Sigmoid colon (tissue), 7 donors: ENCODE measurements around the gene FAR1. TPM values are rescaled to one million over a fixed set of nuclear protein-coding genes. Genes with fewer than 3 reads are reported as not detected.
"Not testable (repeated sequence)": the region's sequence is repeated elsewhere in the genome, so short reads cannot be mapped to it uniquely, and the experiment has no call there.

Experiments used
- DNase-seq: peaks from one replicate; pipeline ENCODE4 v3.0.0-alpha.2; 2019
- H3K27ac ChIP-seq, 4 donors: fragments of 200-600 bp; sonication (generic); one replicate each; pipeline ENCODE4 v1.5.1; 2016 to 2019; ENCODE audit warnings: mild to moderate bottlenecking in 1 of 4
- H3K27me3 ChIP-seq, 3 donors: fragments of 200-600 bp; sonication (generic); one replicate each; pipeline ENCODE4 v1.5.1; 2019; ENCODE audit warnings: mild to moderate bottlenecking in 1 of 3
- H3K36me3 ChIP-seq, 4 donors: fragments of 200-600 bp; sonication (generic); one replicate each; pipeline ENCODE4 v1.5.1; 2016 to 2019
- H3K4me1 ChIP-seq, 4 donors: fragments of 200-600 bp; sonication (generic); one replicate each; pipeline ENCODE4 v1.5.1; 2017 to 2019
- H3K4me3 ChIP-seq, 4 donors: fragments of 200-600 bp; sonication (generic); one replicate each; pipeline ENCODE4 v1.5.1; 2017 to 2019; ENCODE audit warnings: mild to moderate bottlenecking in 2 of 4, moderate library complexity in 1 of 4
- H3K9me3 ChIP-seq, 4 donors: fragments of 200-600 bp in 3 of 4; sonication (generic) in 3 of 4; one replicate each; pipeline versions ENCODE4 v1.5.1 to v1.6.1; 2013 to 2019
- EP300 ChIP-seq, 4 donors: sonication (generic); formaldehyde crosslinking; IDR thresholded peaks; one replicate each; pipeline ENCODE4 v1.6.1; 2017; ENCODE audit warnings: antibody characterized with exemption in 4 of 4
- POLR2A ChIP-seq, 2 donors: fragments of 450-650 bp; IDR thresholded peaks; one replicate each; pipeline ENCODE4 v1.6.1; 2016; ENCODE audit warnings: antibody characterized with exemption in 2 of 2, mild to moderate bottlenecking in 2 of 2, moderate library complexity in 2 of 2
- POLR2AphosphoS5 ChIP-seq, 4 donors: sonication (generic); formaldehyde crosslinking; IDR thresholded peaks; one replicate each; pipeline ENCODE4 v1.6.1; 2017; ENCODE audit warnings: antibody characterized with exemption in 4 of 4
- WGBS, 2 donors: extraction: QIAGEN DNeasy Blood & Tissue Kit; methylation state at CpG; one replicate each; pipeline ENCODE4 v1.1.7; 2013; 5-methylcytosine and 5-hydroxymethylcytosine counted together
- intact Hi-C: fragments of 100-400 bp; cut with DNase I; formaldehyde crosslinking; loops from one replicate; pipeline ENCODE4 v1.15.1; 2023
- polyA plus RNA-seq, 3 donors: library from polyadenylated mRNA; stranded (reverse); fragments of 200-250 nt; gene quantifications; one replicate each; pipeline ENCODE4 v1.2.3, GENCODE V29; 2013
- total RNA-seq, 4 donors: library from RNA; depleted of rRNA; stranded (reverse); fragments of >200 nt; gene quantifications; one replicate each; pipeline ENCODE4 v1.1.0, GENCODE V29; 2016
- TF ChIP-seq, protein P1 (sequence below), 4 experiments: fragments of 450-650 bp in 3 of 4; fragments of 200-600 bp in 1 of 4; IDR thresholded peaks; one replicate each; pipeline ENCODE4 v1.5.1; 2016 to 2019; ENCODE audit warnings: antibody characterized with exemption in 4 of 4, mild to moderate bottlenecking in 3 of 4, moderate library complexity in 2 of 4
- donor health status: healthy with polysubstance abuse.
- donor health status: Bipolar disorder and iron deficiency.
- donor health status: healthy.

Gene FAR1
- total and polyA plus RNA-seq, 7 donors, result 22.8 to 52.1 (median 37.1) TPM

DNA sequence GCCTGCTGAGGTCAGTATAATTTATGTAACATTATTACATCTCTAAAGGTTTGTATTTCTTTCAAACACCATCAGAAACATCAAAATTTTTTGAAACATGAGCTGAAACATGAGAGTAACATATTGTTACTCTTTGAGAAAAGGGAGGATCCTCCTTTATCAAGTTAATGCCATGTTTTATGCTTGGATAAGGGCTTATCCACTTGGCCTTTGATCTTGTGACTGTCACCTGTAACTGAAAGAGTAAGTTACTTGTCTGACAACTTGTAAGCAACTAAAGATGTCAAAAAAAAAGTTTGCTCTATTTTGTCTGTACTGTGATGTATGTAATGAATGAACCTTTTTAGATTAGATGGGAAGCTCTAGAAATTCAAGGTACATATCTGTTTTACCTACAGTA, 59.6 kb downstream of the FAR1 start:
- Histone ChIP-seq H3K36me3 (peaks cover 0 to 44% (median 9%) of the 10 kb centered on the region in 4 donors), H3K4me3 (no peak overlapping the region), H3K27ac (no peak overlapping the region), H3K4me1 (peaks cover 0 to 6% (median 0%) of the 10 kb centered on the region in 4 donors), H3K27me3 (no peaks in the 10 kb centered on the region), H3K9me3 (no peaks in the 10 kb centered on the region)
- TF ChIP-seq EP300 (IDR thresholded peaks at IDR 0.05) (no peak), POLR2AphosphoS5 (IDR thresholded peaks at IDR 0.05) (no peak), POLR2A (IDR thresholded peaks at IDR 0.05) (no peak)
- TF ChIP-seq, protein P1, sequence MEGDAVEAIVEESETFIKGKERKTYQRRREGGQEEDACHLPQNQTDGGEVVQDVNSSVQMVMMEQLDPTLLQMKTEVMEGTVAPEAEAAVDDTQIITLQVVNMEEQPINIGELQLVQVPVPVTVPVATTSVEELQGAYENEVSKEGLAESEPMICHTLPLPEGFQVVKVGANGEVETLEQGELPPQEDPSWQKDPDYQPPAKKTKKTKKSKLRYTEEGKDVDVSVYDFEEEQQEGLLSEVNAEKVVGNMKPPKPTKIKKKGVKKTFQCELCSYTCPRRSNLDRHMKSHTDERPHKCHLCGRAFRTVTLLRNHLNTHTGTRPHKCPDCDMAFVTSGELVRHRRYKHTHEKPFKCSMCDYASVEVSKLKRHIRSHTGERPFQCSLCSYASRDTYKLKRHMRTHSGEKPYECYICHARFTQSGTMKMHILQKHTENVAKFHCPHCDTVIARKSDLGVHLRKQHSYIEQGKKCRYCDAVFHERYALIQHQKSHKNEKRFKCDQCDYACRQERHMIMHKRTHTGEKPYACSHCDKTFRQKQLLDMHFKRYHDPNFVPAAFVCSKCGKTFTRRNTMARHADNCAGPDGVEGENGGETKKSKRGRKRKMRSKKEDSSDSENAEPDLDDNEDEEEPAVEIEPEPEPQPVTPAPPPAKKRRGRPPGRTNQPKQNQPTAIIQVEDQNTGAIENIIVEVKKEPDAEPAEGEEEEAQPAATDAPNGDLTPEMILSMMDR (IDR thresholded peaks at IDR 0.05), result no peak
- intact Hi-C loops, result no loop called here
- no peak for DNase-seq

DNA sequence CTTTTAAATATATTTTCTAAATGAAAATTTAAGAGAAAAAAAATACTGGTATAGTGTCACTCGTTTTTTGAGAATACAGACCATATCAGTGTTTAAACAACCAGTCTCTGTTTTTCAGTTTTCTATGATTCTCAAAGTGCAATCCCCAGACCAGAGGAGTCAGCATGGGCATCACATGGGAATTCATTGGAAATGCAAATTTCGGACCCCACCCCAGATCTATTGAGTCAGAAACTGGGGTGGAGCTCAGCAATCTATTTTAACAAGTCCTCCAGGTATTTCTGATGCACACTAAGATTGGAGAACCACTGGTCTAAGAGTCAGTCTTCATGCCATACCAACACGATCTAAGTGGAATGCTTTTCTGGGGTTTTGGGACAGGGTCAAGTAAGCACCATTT, 66.1 kb downstream of the FAR1 start:
- H3K4me3 ChIP-seq, result no peak overlapping the region
- DNase-seq, result no peak
- peaks cover 0 to 5% (median 0%) of the 10 kb centered on the region in 4 donors for H3K36me3 ChIP-seq
- intact Hi-C loops, result no loop called here
- no peaks in the 10 kb centered on the region for H3K27me3 ChIP-seq
- 91 to 96% methylated on average over 3 of the region's 3 CpGs for WGBS, 2 donors
- no peak overlapping the region for H3K27ac ChIP-seq
- no peaks in the 10 kb centered on the region for H3K9me3 ChIP-seq
- TF ChIP-seq POLR2AphosphoS5 (IDR thresholded peaks at IDR 0.05) (no peak), POLR2A (IDR thresholded peaks at IDR 0.05) (no peak), EP300 (IDR thresholded peaks at IDR 0.05) (no peak)
- TF ChIP-seq, protein P1 (IDR thresholded peaks at IDR 0.05), result no peak
- peaks cover 0 to 6% (median 0%) of the 10 kb centered on the region in 4 donors for H3K4me1 ChIP-seq

DNA sequence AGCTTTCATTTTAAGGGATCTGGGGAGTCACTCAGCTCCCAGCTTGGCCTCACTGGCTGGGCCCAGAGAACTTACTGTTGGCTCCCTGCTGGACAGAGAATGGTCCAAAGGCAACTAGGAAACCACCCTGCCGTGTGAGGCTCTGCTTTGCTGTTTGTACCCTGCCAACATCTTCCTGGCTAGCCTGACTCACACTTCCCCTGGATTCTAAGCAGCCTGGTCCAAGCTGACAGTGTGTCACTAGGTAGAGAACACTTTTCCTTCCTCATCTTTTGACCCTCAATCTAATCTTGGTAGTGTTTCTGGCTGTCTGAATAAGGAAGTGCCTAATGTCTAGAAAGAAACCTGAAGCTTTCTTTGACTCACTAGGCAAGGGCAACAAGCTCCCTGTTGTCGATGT, 76.7 kb downstream of the FAR1 start:
- no peak for DNase-seq
- no peaks in the 10 kb centered on the region for H3K4me1 ChIP-seq
- H3K27me3 ChIP-seq, result peaks cover 0 to 4% (median 0%) of the 10 kb centered on the region in 3 donors
- H3K9me3 ChIP-seq, result no peaks in the 10 kb centered on the region
- no peaks in the 10 kb centered on the region for H3K36me3 ChIP-seq
- no peak overlapping the region for H3K4me3 ChIP-seq
- TF ChIP-seq, protein P1 (IDR thresholded peaks at IDR 0.05), result no peak
- no peak for TF ChIP-seq EP300 (IDR thresholded peaks at IDR 0.05)
- no peak for TF ChIP-seq POLR2A (IDR thresholded peaks at IDR 0.05)
- no peak for TF ChIP-seq POLR2AphosphoS5 (IDR thresholded peaks at IDR 0.05)
- intact Hi-C loops, result no loop called here
- no peak overlapping the region for H3K27ac ChIP-seq
- 49 to 85% methylated on average over 2 of the region's 2 CpGs for WGBS, 2 donors

DNA sequence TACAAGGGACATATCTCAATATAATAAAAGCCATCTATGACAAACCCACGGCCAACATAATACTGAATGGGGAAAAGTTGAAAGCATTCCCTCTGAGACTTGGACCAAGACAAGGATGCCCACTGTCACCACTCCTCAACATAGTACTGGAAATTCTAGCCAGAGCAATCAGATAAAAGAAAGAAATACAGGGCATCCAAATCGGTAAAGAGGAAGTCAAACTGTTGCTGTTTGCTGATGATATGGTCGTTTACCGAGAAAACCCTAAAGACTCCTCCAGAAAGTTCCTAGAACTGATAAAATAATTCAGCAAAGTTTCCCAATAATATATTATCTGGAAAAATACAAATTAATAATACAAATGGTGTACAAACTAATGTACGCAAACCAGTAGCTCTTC, 84.8 kb downstream of the FAR1 start:
- DNase-seq, H3K9me3 ChIP-seq, H3K27ac ChIP-seq, H3K4me3 ChIP-seq, H3K36me3 ChIP-seq, H3K27me3 ChIP-seq, H3K4me1 ChIP-seq, intact Hi-C loops: not testable (repeated sequence)
- WGBS, 2 donors, result 77 to 93% methylated on average over 5 of the region's 5 CpGs

DNA sequence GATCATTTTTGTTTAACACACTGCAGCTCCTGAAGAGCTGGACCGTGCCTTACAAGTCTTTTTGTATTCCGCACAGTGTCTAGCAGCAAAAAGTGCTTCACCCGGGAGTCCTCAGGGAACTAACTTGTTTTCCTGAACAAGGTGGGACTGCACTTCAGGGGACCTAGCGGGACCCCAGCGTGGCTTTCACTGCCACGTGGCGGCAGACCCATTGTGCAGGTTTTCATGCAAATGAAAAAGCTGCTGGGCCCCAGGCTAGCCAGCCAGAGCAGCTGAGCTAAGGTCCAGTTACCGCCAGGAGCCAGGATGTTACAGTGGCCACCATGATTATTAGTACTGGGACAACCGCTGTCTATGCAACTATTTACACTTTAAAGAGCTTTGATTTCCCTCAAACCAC, 90.6 kb downstream of the FAR1 start:
- Histone ChIP-seq H3K27ac (no peak overlapping the region), H3K27me3 (no peaks in the 10 kb centered on the region), H3K4me3 (no peak overlapping the region), H3K9me3 (no peaks in the 10 kb centered on the region), H3K4me1 (no peaks in the 10 kb centered on the region), H3K36me3 (no peaks in the 10 kb centered on the region)
- WGBS, 2 donors, result 92 to 93% methylated on average over 9 of the region's 9 CpGs
- DNase-seq, result no peak
- intact Hi-C loops, result no loop called here
- TF ChIP-seq EP300 (IDR thresholded peaks at IDR 0.05), result no peak
- TF ChIP-seq, protein P1 (IDR thresholded peaks at IDR 0.05), result no peak
- TF ChIP-seq POLR2AphosphoS5 (IDR thresholded peaks at IDR 0.05), result no peak
- TF ChIP-seq POLR2A (IDR thresholded peaks at IDR 0.05), result no peak
